H1 (cell line): ENCODE data around the gene HMG20A. TPM values are rescaled to one million over a fixed set of nuclear protein-coding genes. Genes with fewer than 3 reads are reported as not detected.

ENCODE experiments used
- polyA plus RNA-seq, 7 experiments: library from polyadenylated mRNA; depleted of rRNA in 3 of 7; stranded (reverse) in 5 of 7; unstranded in 2 of 7; fragments of >200 nt in 5 of 7; fragments of 200-250 nt in 2 of 7; gene quantifications; 1 replicate in 5 of 7; 2 replicates in 1 of 7; 4 replicates in 1 of 7; pipeline versions ENCODE4 v1.2.1 to v1.2.3, GENCODE V29; 2011 to 2013; ENCODE audit warnings: missing spikeins in 2 of 7, mixed read lengths in 2 of 7
- total RNA-seq: library from RNA; stranded (reverse); fragmentation: NEBNext Ultra II Directional; extraction: Animal tissue kit (Norgen Biotek cat#: 25700); gene quantifications from 2 replicates; pipeline ENCODE4 v1.2.1, GENCODE V29; 2021
- TF ChIP-seq, protein P1 (sequence below), 3 experiments: IDR thresholded peaks; 1 replicate in 2 of 3; 2 replicates in 1 of 3; pipeline versions ENCODE4 v1.5.1 to v1.6.1; 2011; ENCODE audit warnings: low read length in 3 of 3, mild to moderate bottlenecking in 3 of 3, inconsistent platforms in 2 of 3, low read depth in 1 of 3, moderate library complexity in 1 of 3; ENCODE audit not compliant: insufficient read depth in 1 of 3; ENCODE audit errors: control extremely low read depth in 1 of 3

Gene HMG20A
- total and polyA plus RNA-seq, 2 of the 8 experiments (the other 6 are each of a cell fraction or from before 2014, with no cell fraction given): 52.1 to 59.7 TPM

DNA sequence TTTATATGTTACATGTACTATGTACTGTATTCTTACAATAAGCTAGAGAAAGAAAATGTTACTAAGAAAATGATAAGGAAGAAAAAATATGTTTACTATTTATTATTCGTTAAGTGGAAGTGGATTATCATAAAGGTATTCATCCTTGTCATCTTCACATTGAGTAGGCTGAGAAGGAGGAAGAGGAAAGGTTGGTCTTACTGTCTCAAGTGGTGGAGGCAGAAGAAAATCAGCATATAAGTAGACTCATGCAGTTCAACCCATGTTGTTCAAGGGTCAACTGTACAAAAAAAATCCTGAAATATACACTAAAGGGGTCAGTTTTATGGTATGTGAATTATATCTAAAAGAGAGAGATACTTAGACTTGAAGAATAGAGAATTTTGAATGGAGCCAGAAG, 5.7 kb downstream of the HMG20A start (continued):
- TF ChIP-seq, protein P1, sequence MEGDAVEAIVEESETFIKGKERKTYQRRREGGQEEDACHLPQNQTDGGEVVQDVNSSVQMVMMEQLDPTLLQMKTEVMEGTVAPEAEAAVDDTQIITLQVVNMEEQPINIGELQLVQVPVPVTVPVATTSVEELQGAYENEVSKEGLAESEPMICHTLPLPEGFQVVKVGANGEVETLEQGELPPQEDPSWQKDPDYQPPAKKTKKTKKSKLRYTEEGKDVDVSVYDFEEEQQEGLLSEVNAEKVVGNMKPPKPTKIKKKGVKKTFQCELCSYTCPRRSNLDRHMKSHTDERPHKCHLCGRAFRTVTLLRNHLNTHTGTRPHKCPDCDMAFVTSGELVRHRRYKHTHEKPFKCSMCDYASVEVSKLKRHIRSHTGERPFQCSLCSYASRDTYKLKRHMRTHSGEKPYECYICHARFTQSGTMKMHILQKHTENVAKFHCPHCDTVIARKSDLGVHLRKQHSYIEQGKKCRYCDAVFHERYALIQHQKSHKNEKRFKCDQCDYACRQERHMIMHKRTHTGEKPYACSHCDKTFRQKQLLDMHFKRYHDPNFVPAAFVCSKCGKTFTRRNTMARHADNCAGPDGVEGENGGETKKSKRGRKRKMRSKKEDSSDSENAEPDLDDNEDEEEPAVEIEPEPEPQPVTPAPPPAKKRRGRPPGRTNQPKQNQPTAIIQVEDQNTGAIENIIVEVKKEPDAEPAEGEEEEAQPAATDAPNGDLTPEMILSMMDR (IDR thresholded peaks at IDR 0.05; ENCODE audit: control extremely low read depth in 1 of 3, insufficient read depth in 1 of 3, low read depth in 1 of 3, low read length in 3 of 3): no peak
- TF ChIP-seq, all 59 proteins: peak for 0
